CD4-positive, CD25-positive, alpha-beta regulatory T cell (primary cell): Measurements from ENCODE around the gene SMARCA1. TPM values are rescaled to one million over a fixed set of nuclear protein-coding genes. Genes with fewer than 3 reads are reported as not detected.
"Not testable (repeated sequence)": the region's sequence is repeated elsewhere in the genome, so short reads cannot be mapped to it uniquely, and the experiment has no call there.

Source experiments
- ATAC-seq, 2 donors: fragments of 150-1000 bp; cut with Tn5 transposase; one replicate each; pipeline ENCODE4 v1.10.0; 2021; ENCODE audit warnings: low read depth in 2 of 2, moderate number of reproducible peaks in 2 of 2, moderate library complexity in 1 of 2
- DNase-seq, 3 donors: peaks; one replicate each; pipeline versions ENCODE4 v3.0.0 to v3.0.0-alpha.2; 2012 to 2022; ENCODE audit warnings: mixed read lengths in 1 of 3
- H3K27ac ChIP-seq: one replicate; pipeline ENCODE4 v1.7.0; 2013; ENCODE audit warnings: mild to moderate bottlenecking, low read length; ENCODE audit not compliant: insufficient read depth, poor library complexity, severe bottlenecking
- H3K27me3 ChIP-seq: one replicate; pipeline ENCODE4 v1.7.0; 2013; ENCODE audit warnings: low read length; ENCODE audit not compliant: control insufficient read depth, insufficient read depth
- H3K36me3 ChIP-seq: one replicate; pipeline ENCODE4 v1.7.0; 2013; ENCODE audit warnings: mild to moderate bottlenecking, low read length, moderate library complexity; ENCODE audit not compliant: control insufficient read depth, insufficient read depth
- H3K4me1 ChIP-seq: 2 replicates; pipeline ENCODE4 v1.7.0; 2013; ENCODE audit warnings: mild to moderate bottlenecking, low read length; ENCODE audit not compliant: insufficient read depth, control insufficient read depth, poor library complexity, severe bottlenecking
- H3K4me3 ChIP-seq: one replicate; pipeline ENCODE4 v1.7.0; 2013; ENCODE audit warnings: low read depth, mild to moderate bottlenecking, low read length, moderate library complexity
- H3K9me3 ChIP-seq, 2 experiments: 1 replicate in 1 of 2; 2 replicates in 1 of 2; pipeline ENCODE4 v1.7.0; 2013; ENCODE audit warnings: low read length in 2 of 2, mild to moderate bottlenecking in 1 of 2, moderate library complexity in 1 of 2; ENCODE audit not compliant: control insufficient read depth in 2 of 2
- H3K27ac Mint-ChIP-seq, 3 donors: one replicate each; pipeline ENCODE4 v1.8.0; 2020 to 2022; ENCODE audit warnings: mild to moderate bottlenecking in 3 of 3, mixed read lengths in 3 of 3, moderate library complexity in 2 of 3
- H3K27me3 Mint-ChIP-seq: one replicate; pipeline ENCODE4 v1.8.0; 2022; ENCODE audit warnings: mild to moderate bottlenecking, mixed read lengths
- H3K36me3 Mint-ChIP-seq: one replicate; pipeline ENCODE4 v1.8.0; 2020; ENCODE audit warnings: mixed read lengths
- H3K4me1 Mint-ChIP-seq, 4 donors: one replicate each; pipeline ENCODE4 v1.8.0; 2020 to 2022; ENCODE audit warnings: mixed read lengths in 4 of 4, mild to moderate bottlenecking in 1 of 4
- H3K4me3 Mint-ChIP-seq, 4 donors: one replicate each; pipeline ENCODE4 v1.8.0; 2020 to 2022; ENCODE audit warnings: mild to moderate bottlenecking in 4 of 4, mixed read lengths in 4 of 4, moderate library complexity in 3 of 4
- H3K9me3 Mint-ChIP-seq, 7 donors: one replicate each; pipeline ENCODE4 v1.8.0; 2020 to 2022; ENCODE audit warnings: mixed read lengths in 7 of 7, mild to moderate bottlenecking in 3 of 7, moderate library complexity in 2 of 7
- polyA plus RNA-seq, 4 donors: library from polyadenylated mRNA; unstranded; fragments of 300-500 nt; fragmentation: Illumina TruSeq; gene quantifications; one replicate each; pipeline ENCODE4 v1.2.3, GENCODE V29; 2021
- total RNA-seq: library from RNA; stranded (reverse); gene quantifications from one replicate; pipeline ENCODE4 v1.2.3, GENCODE V29; 2022

The SMARCA1 gene
- total RNA-seq (0.25 TPM), polyA plus RNA-seq (under 1 TPM in 2 of 4 donors, not detected in 2; 0.14 to 0.59 TPM)

GRCh38 chrX:129523079-129523911, at the start of gene SMARCA1:
Gene SMARCA1, minus strand, starts transcription at chrX:129523490. Its CDS starts 120 bp downstream, at chrX:129523370.
- no peak within 1 kb of the TSS for H3K27ac ChIP-seq
- H3K36me3 ChIP-seq, result no peaks in the 10 kb centered on the region
- Mint-ChIP-seq H3K27ac (peak within 1 kb of the TSS in 1 of 3 donors; percentile 48), H3K4me1 (peaks cover 0 to 7% (median 3%) of the 10 kb centered on the region in 4 donors), H3K9me3 (no peaks in the 10 kb centered on the region), H3K36me3 (no peaks in the 10 kb centered on the region), H3K4me3 (peak within 1 kb of the TSS; percentile 64 to 92 (median 85)), H3K27me3 (peaks cover 29% of the 10 kb centered on the region)
- ATAC-seq (no peak), DNase-seq (no peak)
- no peak within 1 kb of the TSS for H3K4me3 ChIP-seq
- H3K27me3 ChIP-seq, result peaks cover 7% of the 10 kb centered on the region
- peaks cover 4% of the 10 kb centered on the region for H3K4me1 ChIP-seq
- H3K9me3 ChIP-seq, result no peaks in the 10 kb centered on the region

- H3K4me3 Mint-ChIP-seq, result no peak overlapping the region
- no peak for ATAC-seq
- H3K4me1 ChIP-seq, result no peaks in the 10 kb centered on the region
- H3K4me3 ChIP-seq, result no peak overlapping the region
- H3K9me3 Mint-ChIP-seq, result no peaks in the 10 kb centered on the region
- H3K27ac Mint-ChIP-seq, result no peak overlapping the region
- H3K36me3 ChIP-seq, result no peaks in the 10 kb centered on the region
- DNase-seq, result no peak
- H3K27me3 ChIP-seq, result no peaks in the 10 kb centered on the region
- H3K27me3 Mint-ChIP-seq, result no peaks in the 10 kb centered on the region
- no peaks in the 10 kb centered on the region for H3K36me3 Mint-ChIP-seq
- H3K4me1 Mint-ChIP-seq, result no peaks in the 10 kb centered on the region
- no peak overlapping the region for H3K27ac ChIP-seq
- H3K9me3 ChIP-seq, result no peaks in the 10 kb centered on the region
These were observed 49.1 kb upstream of the SMARCA1 start for GRCh38 chrX:129572422-129572821.

- DNase-seq, result no peak
- ATAC-seq, result no peak
- Histone ChIP-seq H3K36me3 (no peaks in the 10 kb centered on the region), H3K4me3 (no peak overlapping the region), H3K27ac (no peak overlapping the region), H3K4me1 (no peaks in the 10 kb centered on the region), H3K9me3 (no peaks in the 10 kb centered on the region), H3K27me3 (no peaks in the 10 kb centered on the region)
- no peaks in the 10 kb centered on the region for H3K9me3 Mint-ChIP-seq
- no peaks in the 10 kb centered on the region for H3K27me3 Mint-ChIP-seq
- no peak overlapping the region for H3K27ac Mint-ChIP-seq
- no peak overlapping the region for H3K4me3 Mint-ChIP-seq
- peaks cover 0 to 11% (median 9%) of the 10 kb centered on the region in 4 donors for H3K4me1 Mint-ChIP-seq
- peaks cover 2% of the 10 kb centered on the region for H3K36me3 Mint-ChIP-seq
These were observed 45.1 kb upstream of the SMARCA1 start for GRCh38 chrX:129568349-129568748.

GRCh38 chrX:129566073-129566472, 42.8 kb upstream of the SMARCA1 start:
- H3K27ac Mint-ChIP-seq, result peak overlapping the region in 2 of 3 donors; percentile 48 to 57
- H3K36me3 ChIP-seq, result no peaks in the 10 kb centered on the region
- ATAC-seq, result no peak
- H3K4me3 Mint-ChIP-seq, result no peak overlapping the region
- DNase-seq, result no peak
- no peaks in the 10 kb centered on the region for H3K4me1 ChIP-seq
- peaks cover 10% of the 10 kb centered on the region for H3K36me3 Mint-ChIP-seq
- no peaks in the 10 kb centered on the region for H3K27me3 Mint-ChIP-seq
- H3K9me3 Mint-ChIP-seq, result no peaks in the 10 kb centered on the region
- no peaks in the 10 kb centered on the region for H3K9me3 ChIP-seq
- H3K4me3 ChIP-seq, result no peak overlapping the region
- peaks cover 0 to 11% (median 9%) of the 10 kb centered on the region in 4 donors for H3K4me1 Mint-ChIP-seq
- H3K27ac ChIP-seq, result no peak overlapping the region
- H3K27me3 ChIP-seq, result no peaks in the 10 kb centered on the region

GRCh38 chrX:129565046-129565650, 41.9 kb upstream of the SMARCA1 start:
- no peaks in the 10 kb centered on the region for H3K27me3 Mint-ChIP-seq
- Histone ChIP-seq H3K27me3 (no peaks in the 10 kb centered on the region), H3K4me3 (no peak overlapping the region), H3K36me3 (no peaks in the 10 kb centered on the region), H3K4me1 (no peaks in the 10 kb centered on the region), H3K9me3 (no peaks in the 10 kb centered on the region), H3K27ac (no peak overlapping the region)
- no peak for DNase-seq
- no peaks in the 10 kb centered on the region for H3K9me3 Mint-ChIP-seq
- no peak overlapping the region for H3K4me3 Mint-ChIP-seq
- H3K36me3 Mint-ChIP-seq, result peaks cover 10% of the 10 kb centered on the region
- H3K4me1 Mint-ChIP-seq, result peaks cover 0 to 11% (median 9%) of the 10 kb centered on the region in 4 donors
- ATAC-seq, result no peak
- no peak overlapping the region for H3K27ac Mint-ChIP-seq

- H3K27me3 ChIP-seq, ATAC-seq, H3K27me3 Mint-ChIP-seq, H3K4me3 Mint-ChIP-seq, H3K27ac Mint-ChIP-seq, H3K4me3 ChIP-seq, H3K27ac ChIP-seq, H3K9me3 ChIP-seq, DNase-seq, H3K9me3 Mint-ChIP-seq, H3K36me3 ChIP-seq, H3K4me1 ChIP-seq: not testable (repeated sequence)
- H3K4me1 Mint-ChIP-seq, result peaks cover 0 to 11% (median 9%) of the 10 kb centered on the region in 4 donors
- H3K36me3 Mint-ChIP-seq, result peaks cover 10% of the 10 kb centered on the region
These were observed 41.1 kb upstream of the SMARCA1 start for GRCh38 chrX:129564345-129564744.

- DNase-seq (no peak), ATAC-seq (no peak)
- peaks cover 0 to 11% (median 9%) of the 10 kb centered on the region in 4 donors for H3K4me1 Mint-ChIP-seq
- Histone ChIP-seq H3K4me3 (no peak overlapping the region), H3K9me3 (no peaks in the 10 kb centered on the region), H3K27ac (no peak overlapping the region), H3K27me3 (no peaks in the 10 kb centered on the region), H3K4me1 (no peaks in the 10 kb centered on the region), H3K36me3 (no peaks in the 10 kb centered on the region)
- peaks cover 10% of the 10 kb centered on the region for H3K36me3 Mint-ChIP-seq
- H3K4me3 Mint-ChIP-seq, result no peak overlapping the region
- H3K27ac Mint-ChIP-seq, result no peak overlapping the region
- peaks cover 4% of the 10 kb centered on the region for H3K27me3 Mint-ChIP-seq
- H3K9me3 Mint-ChIP-seq, result no peaks in the 10 kb centered on the region
These were observed 38.2 kb upstream of the SMARCA1 start for GRCh38 chrX:129561453-129561852.
